Choroid plexus epithelial cell (primary cell): ENCODE results near the gene TPRX2.
A peak's percentile ranks its signal among the peaks of the same experiment; 100 is the strongest.
"Not testable (repeated sequence)": the region's sequence is repeated elsewhere in the genome, so short reads cannot be mapped to it uniquely, and the experiment has no call there.

Experiments used
- DNase-seq: peaks from one replicate; pipeline ENCODE4 v3.0.0-alpha.2; 2010; ENCODE audit warnings: low read depth
- H3K4me3 ChIP-seq: 2 replicates; pipeline ENCODE4 v1.5.1; 2011; ENCODE audit warnings: low read depth, mild to moderate bottlenecking, control low read depth, low read length, moderate library complexity
- CTCF ChIP-seq: conservative IDR thresholded peaks from 2 replicates; pipeline ENCODE4 v1.5.1; 2011; ENCODE audit warnings: low read depth, mild to moderate bottlenecking, control low read depth, inconsistent platforms, low read length, moderate library complexity

TPRX2 gene

GRCh38 chr19:47858646-47859285 lies at the start of gene TPRX2:
Gene TPRX2 (plus strand): TSS chr19:47859235. CDS start chr19:47859247, 12 bp downstream.
- DNase-seq, H3K4me3 ChIP-seq: not testable (repeated sequence)

GRCh38 chr19:47813304-47813994 lies 45.6 kb upstream of the TPRX2 start:
- DNase-seq, result peak; percentile 59
- H3K4me3 ChIP-seq, result no peak overlapping the region
- TF ChIP-seq CTCF, result peak; percentile 75

GRCh38 chr19:47813995-47814328 lies 45.1 kb upstream of the TPRX2 start:
- H3K4me3 ChIP-seq, result no peak overlapping the region
- no peak for TF ChIP-seq CTCF
- no peak for DNase-seq

- DNase-seq, result not testable (repeated sequence)
Measured at GRCh38 chr19:47816270-47816669, 42.8 kb upstream of the TPRX2 start.

GRCh38 chr19:47818221-47818620 lies 40.8 kb upstream of the TPRX2 start:
- not testable (repeated sequence) for H3K4me3 ChIP-seq, DNase-seq

More at GRCh38 chr19:47816270-47816669, 42.8 kb upstream of the TPRX2 start:
- H3K4me3 ChIP-seq, result not testable (repeated sequence)

GRCh38 chr19:47819858-47820257 lies 39.2 kb upstream of the TPRX2 start:
- no peak for TF ChIP-seq CTCF
- H3K4me3 ChIP-seq, result no peak overlapping the region
- DNase-seq, result no peak

GRCh38 chr19:47820410-47820809 lies 38.6 kb upstream of the TPRX2 start:
- DNase-seq, result no peak
- no peak overlapping the region for H3K4me3 ChIP-seq
- no peak for TF ChIP-seq CTCF

GRCh38 chr19:47821460-47822020 lies 37.5 kb upstream of the TPRX2 start, which contains the start of gene CRX:
Gene CRX (plus strand): TSS chr19:47821937. CDS start chr19:47834444, 12,507 bp downstream.
- no peak for TF ChIP-seq CTCF
- no peak for DNase-seq

More at GRCh38 chr19:47821460-47822020, 37.5 kb upstream of the TPRX2 start, which contains the start of gene CRX:
- H3K4me3 ChIP-seq, result no peak within 1 kb of the TSS
